ENCODE data around the gene SNAPC1. TPM values are rescaled to one million over a fixed set of nuclear protein-coding genes. Genes with fewer than 3 reads are reported as not detected.
A peak's percentile ranks its signal among the peaks of the same experiment; 100 is the strongest.

Gene SNAPC1
- total and polyA plus RNA-seq, 2 donors (not counting 3 experiments of a cell fraction or from before 2014, with no cell fraction given): 12.7 to 14.3 TPM

DNA sequence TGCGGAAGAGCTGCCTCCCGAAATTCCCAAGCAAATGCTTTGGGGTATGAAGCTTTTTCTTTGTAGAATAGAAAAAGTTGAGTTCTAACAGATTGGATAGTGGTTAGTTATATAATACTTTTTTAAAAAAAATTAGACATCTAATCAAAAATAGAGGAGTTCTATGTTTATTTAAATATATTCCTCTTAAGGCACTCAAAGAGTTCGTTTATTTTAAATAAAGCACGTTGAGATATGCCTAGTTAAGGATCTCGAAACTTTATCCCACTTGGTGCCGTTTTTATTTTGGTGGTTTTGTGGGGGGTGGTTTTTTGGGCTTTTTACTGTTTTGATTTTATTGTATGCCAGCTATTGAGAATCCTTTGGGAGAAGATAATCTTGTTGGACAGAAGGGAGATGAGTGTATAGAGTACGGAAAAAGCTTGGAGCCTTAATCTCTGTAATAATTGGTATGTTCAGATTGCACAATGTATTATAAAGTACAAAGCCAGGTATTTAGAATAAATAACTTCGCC, 10.7 kb upstream of the SNAPC1 start:
- dilution Hi-C loops (cut with MboI; ENCODE audit: extremely low pct_ligation_motif_present, low sequenced_read_pairs): no loop called here
- BruUV-seq (replicated peaks): TSS peak; percentile 16
- Histone ChIP-seq H3K27ac (ENCODE audit: insufficient read depth, low read depth, low read length) (peak overlapping the region; percentile 52), H3K9ac (replicated peaks; ENCODE audit: extremely low read depth, insufficient read depth, low read length) (peak overlapping the region; percentile 57), H3K36me3 (ENCODE audit: control insufficient read depth in 2 of 2, extremely low read depth in 1 of 2, insufficient read depth in 2 of 2, low read length in 2 of 2) (peaks cover 0 to 14% of the 10 kb centered on the region in 2 experiments), H3K9me1 (replicated peaks; ENCODE audit: control insufficient read depth, extremely low read depth, insufficient read depth, low read length) (no peaks in the 10 kb centered on the region), H3K4me3 (replicated peaks in 1 of 3; ENCODE audit: insufficient read depth in 1 of 3, low read depth in 1 of 3, low read length in 3 of 3) (peak overlapping the region; percentile 23 to 81 (median 46)), H2AFZ (ENCODE audit: low read depth, low read length) (no peak overlapping the region), H4K20me1 (replicated peaks; ENCODE audit: control insufficient read depth, extremely low read depth, insufficient read depth, low read length) (peaks cover 2% of the 10 kb centered on the region), H3K9me3 (replicated peaks; ENCODE audit: control insufficient read depth, insufficient read depth, low read length) (no peaks in the 10 kb centered on the region), H3K27me3 (ENCODE audit: control insufficient read depth in 2 of 2, insufficient read depth in 2 of 2, low read length in 2 of 2) (no peaks in the 10 kb centered on the region), H3K4me2 (ENCODE audit: insufficient read depth, low read length) (peak overlapping the region; percentile 91), H3K4me1 (ENCODE audit: control insufficient read depth, extremely low read depth, insufficient read depth, low read length) (peaks cover 41% of the 10 kb centered on the region), H3K79me2 (ENCODE audit: control insufficient read depth, insufficient read depth, low read length) (peaks cover 36% of the 10 kb centered on the region)
- no peak for TF ChIP-seq MYC (IDR thresholded peaks at IDR 0.05; ENCODE audit: low read depth, low read length)
- TF ChIP-seq FOS (IDR thresholded peaks at IDR 0.05; ENCODE audit: borderline replicate concordance, insufficient read depth, low read length): no peak
- no peak for TF ChIP-seq EZH2 (IDR thresholded peaks at IDR 0.05; ENCODE audit: borderline replicate concordance, low read depth, low read length, severe bottlenecking)
- TF ChIP-seq GATA2 (IDR thresholded peaks at IDR 0.05; ENCODE audit: insufficient read depth, insufficient read length, low read depth, low read length): no peak
- no peak for TF ChIP-seq POLR2A (IDR thresholded peaks at IDR 0.05; ENCODE audit: low read depth, low read length)
- TF ChIP-seq, protein P1, sequence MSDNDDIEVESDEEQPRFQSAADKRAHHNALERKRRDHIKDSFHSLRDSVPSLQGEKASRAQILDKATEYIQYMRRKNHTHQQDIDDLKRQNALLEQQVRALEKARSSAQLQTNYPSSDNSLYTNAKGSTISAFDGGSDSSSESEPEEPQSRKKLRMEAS (IDR thresholded peaks at IDR 0.05; ENCODE audit: insufficient read depth, insufficient read length): no peak
- TF ChIP-seq POLR2AphosphoS5 (IDR thresholded peaks at IDR 0.05; ENCODE audit: insufficient read depth, low read depth, low read length): no peak
- TF ChIP-seq CTCF (IDR thresholded peaks at IDR 0.05; ENCODE audit: extremely low read depth in 1 of 2, insufficient read depth in 1 of 2, low read depth in 1 of 2, low read length in 2 of 2): no peak
- no peak for TF ChIP-seq JUN (IDR thresholded peaks at IDR 0.05; ENCODE audit: borderline replicate concordance, insufficient read depth, insufficient read length, low read depth)
- intact Hi-C loops (cut with micrococcal nuclease): loop anchor here (2.0 kb wide), 1 partner anchor 85 kb away; no protein-coding TSS in a partner anchor
- DNase-seq (ENCODE audit: low read depth, low spot score): no peak
- CTCF ChIA-PET: interaction anchor here (1.3 to 1.7 kb wide), 2 partner anchors 11 to 375 kb away, joined by 3 to 8 read pairs; partner anchors contain the start of gene SNAPC1
- no peak for FAIRE-seq
- POLR2A ChIA-PET: interaction anchor here (0.6 to 2.7 kb wide), 2 partner anchors 11 to 205 kb away, joined by 4 to 17 read pairs; partner anchors contain the start of gene SNAPC1

Measured in endothelial cell of umbilical vein (primary cell).